ENCODE measurements around the gene MFSD6.

- TF ChIP-seq CTCF (conservative IDR thresholded peaks at IDR 0.05; ENCODE audit: low read depth, low read length), result no peak
- TF ChIP-seq EZH2 (IDR thresholded peaks at IDR 0.05; ENCODE audit: low read length, unreplicated experiment), result no peak
- no peak for TF ChIP-seq EZH2phosphoT487 (IDR thresholded peaks at IDR 0.05; ENCODE audit: borderline replicate concordance, low read length)
Observed at GRCh38 chr2:190418727-190419126, 10.6 kb downstream of the MFSD6 start.

Data from PC-3 (cell line).